ENCODE results near the gene EVL. TPM values are rescaled to one million over a fixed set of nuclear protein-coding genes. Genes with fewer than 3 reads are reported as not detected.

EVL gene
- total and polyA plus RNA-seq, 12 donors, result 26.0 to 79.4 (median 47.6) TPM

DNA sequence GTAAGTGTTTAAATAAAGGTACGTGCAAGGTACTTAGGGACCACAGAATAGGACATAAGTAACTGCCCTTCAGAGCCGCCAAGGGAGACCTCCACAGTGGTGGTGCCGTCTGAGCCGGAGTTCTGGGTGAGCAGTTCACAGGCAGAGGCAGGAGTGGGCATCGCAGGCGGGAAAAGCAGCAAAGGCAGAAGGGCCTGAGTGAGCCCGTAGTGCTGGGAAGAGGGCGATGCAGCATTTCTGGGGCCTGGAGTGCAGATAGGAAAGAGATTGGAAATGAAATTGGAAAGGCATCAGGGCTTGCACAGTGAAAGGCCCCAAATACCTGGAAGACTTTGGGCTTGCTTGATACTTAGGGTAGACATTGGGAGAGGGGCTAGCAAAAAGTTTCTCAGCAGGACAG lies 32.9 kb downstream of the EVL start:
- no peak overlapping the region for H3K27ac ChIP-seq
- peaks cover 0 to 25% (median 10%) of the 10 kb centered on the region in 9 donors for H3K4me1 ChIP-seq
- H3K9me3 ChIP-seq, result no peaks in the 10 kb centered on the region
- no peaks in the 10 kb centered on the region for H3K27me3 ChIP-seq
- no peak for TF ChIP-seq CTCF (IDR thresholded peaks at IDR 0.05)
- 91 to 97% methylated on average over 8 of the region's 8 CpGs for WGBS, 2 donors
- ATAC-seq (no peak), DNase-seq (no peak)
- H3K36me3 ChIP-seq, result peaks cover 0 to 61% (median 0%) of the 10 kb centered on the region in 9 donors
- H3K4me3 ChIP-seq, result no peak overlapping the region
- intact Hi-C loops (cut with DNase I), result no loop called here

GRCh38 chr14:100100032-100100703 lies 34.9 kb downstream of the EVL start:
- Histone ChIP-seq H3K9me3 (no peaks in the 10 kb centered on the region), H3K36me3 (peaks cover 0 to 52% (median 0%) of the 10 kb centered on the region in 9 donors), H3K27me3 (no peaks in the 10 kb centered on the region), H3K4me3 (no peak overlapping the region), H3K4me1 (peaks cover 11 to 45% (median 30%) of the 10 kb centered on the region in 9 donors), H3K27ac (no peak overlapping the region)
- TF ChIP-seq CTCF (IDR thresholded peaks at IDR 0.05), result no peak
- 82 to 87% methylated on average over 14 of the region's 14 CpGs for WGBS, 2 donors
- intact Hi-C loops (cut with DNase I), result loop anchor here in 1 of 10 donors (10.0 kb wide), 1 partner anchor 45 kb away; no protein-coding TSS in a partner anchor
- ATAC-seq (no peak), DNase-seq (no peak)

- DNase-seq (no peak), ATAC-seq (no peak)
- no peak for TF ChIP-seq CTCF (IDR thresholded peaks at IDR 0.05)
- Histone ChIP-seq H3K27me3 (no peaks in the 10 kb centered on the region), H3K27ac (peak overlapping the region in 9 of 10 donors; percentile 41 to 84 (median 65)), H3K4me1 (peaks cover 21 to 66% (median 51%) of the 10 kb centered on the region in 9 donors), H3K36me3 (peaks cover 0 to 35% (median 0%) of the 10 kb centered on the region in 9 donors), H3K9me3 (no peaks in the 10 kb centered on the region), H3K4me3 (no peak overlapping the region)
- intact Hi-C loops (cut with DNase I), result loop anchor here in 1 of 10 donors (10.0 kb wide), 1 partner anchor 47 kb away; no protein-coding TSS in a partner anchor
- 85 to 91% methylated on average over 8 of the region's 8 CpGs for WGBS, 2 donors
These were observed 37.0 kb downstream of the EVL start for GRCh38 chr14:100102156-100102785.

GRCh38 chr14:100103250-100104005 lies 38.2 kb downstream of the EVL start:
- WGBS, 2 donors, result 64 to 69% methylated on average over 10 of the region's 10 CpGs
- TF ChIP-seq CTCF (IDR thresholded peaks at IDR 0.05), result no peak
- H3K9me3 ChIP-seq, result no peaks in the 10 kb centered on the region
- DNase-seq (peak in 1 of 2 donors; percentile 57), ATAC-seq (peak; percentile 23 to 64 (median 50))
- peaks cover 22 to 78% (median 60%) of the 10 kb centered on the region in 9 donors for H3K4me1 ChIP-seq
- H3K4me3 ChIP-seq, result peak overlapping the region in 3 of 10 donors; percentile 4 to 17 (median 11)
- intact Hi-C loops (cut with DNase I), result loop anchor here in 1 of 10 donors (10.0 kb wide), 1 partner anchor 49 kb away; no protein-coding TSS in a partner anchor
- peak overlapping the region; percentile 41 to 84 (median 64) for H3K27ac ChIP-seq
- H3K27me3 ChIP-seq, result no peaks in the 10 kb centered on the region
- H3K36me3 ChIP-seq, result peaks cover 0 to 23% (median 0%) of the 10 kb centered on the region in 9 donors

Data from heart right ventricle (tissue), 16 donors.